Stimulated activated CD8-positive, alpha-beta memory T cell treated with anti-CD3 and anti-CD28 coated beads, Interleukin-15, amount 100 ng/mL, for 48 hours (primary cell): ENCODE results near the gene GSTM5.
"Not testable (repeated sequence)": the region's sequence is repeated elsewhere in the genome, so short reads cannot be mapped to it uniquely, and the experiment has no call there.

Experiments used
- DNase-seq, 2 donors: peaks; one replicate each; pipeline ENCODE4 v3.0.0-alpha.2; 2020; ENCODE audit warnings: low read depth in 2 of 2

Gene GSTM5

GRCh38 chr1:109761227-109762038 lies 49.4 kb downstream of the GSTM5 start:
- no peak for DNase-seq

- DNase-seq = no peak
Observed at GRCh38 chr1:109762039-109762585, 50.1 kb downstream of the GSTM5 start.

- no peak for DNase-seq
Observed at GRCh38 chr1:109762821-109763645, 51.0 kb downstream of the GSTM5 start.

- no peak for DNase-seq
Observed at GRCh38 chr1:109763646-109764415, 51.8 kb downstream of the GSTM5 start, which contains the start of gene EPS8L3. TSS of gene EPS8L3 (minus strand) at chr1:109763923. CDS start at chr1:109761749, 2,174 bp downstream.

- no peak for DNase-seq
Observed at GRCh38 chr1:109764561-109765482, 52.8 kb downstream of the GSTM5 start.

GRCh38 chr1:109765483-109765815 lies 53.4 kb downstream of the GSTM5 start:
- no peak for DNase-seq

GRCh38 chr1:109765896-109766615 lies 54.0 kb downstream of the GSTM5 start:
- no peak for DNase-seq

GRCh38 chr1:109766991-109767636 lies 55.1 kb downstream of the GSTM5 start:
- not testable (repeated sequence) for DNase-seq
